ENCODE results near the gene PCSK6. TPM values are rescaled to one million over a fixed set of nuclear protein-coding genes. Genes with fewer than 3 reads are reported as not detected.

The PCSK6 gene
- total RNA-seq, 2 experiments from 2014 or later: 0.28 TPM; not detected in 1

DNA sequence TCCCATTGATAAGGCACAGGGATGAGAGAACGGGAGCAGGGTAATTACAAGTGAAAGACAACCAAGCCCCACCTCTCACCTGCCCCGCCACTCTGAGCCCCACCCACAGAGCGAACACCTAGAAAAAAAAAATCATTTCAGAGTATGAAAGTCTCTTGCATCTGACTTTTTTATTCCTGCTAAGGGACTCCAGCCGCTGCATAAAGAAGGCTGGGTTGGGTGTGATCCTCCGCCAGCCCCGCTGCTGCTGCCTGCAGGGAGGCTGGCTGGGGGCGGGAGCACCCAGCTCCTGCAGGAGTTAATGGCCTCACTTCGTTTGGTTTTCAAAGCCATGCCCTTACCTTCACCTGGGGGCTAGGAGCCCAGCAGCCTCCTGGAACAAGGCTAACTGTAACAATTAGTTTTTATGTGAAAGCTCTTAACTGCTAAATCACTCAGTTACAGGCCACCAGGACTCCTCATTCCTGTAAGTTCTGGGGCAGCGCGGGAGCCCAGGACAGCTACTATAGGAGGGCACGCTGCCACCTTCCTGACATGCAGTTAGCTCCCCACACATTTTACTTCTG lies 116.5 kb downstream of the PCSK6 start:
- Histone ChIP-seq H3K27me3 (ENCODE audit: control insufficient read depth in 1 of 2, insufficient read depth in 2 of 2, low read length in 2 of 2) (peaks cover 2 to 13% of the 10 kb centered on the region in 2 experiments), H3K4me1 (ENCODE audit: insufficient read depth, low read length) (no peaks in the 10 kb centered on the region), H3K27ac (ENCODE audit: low read depth in 1 of 2, low read length in 2 of 2) (no peak overlapping the region), H3K9me3 (ENCODE audit: control insufficient read depth in 1 of 2, insufficient read depth in 1 of 2, low read length in 2 of 2) (no peaks in the 10 kb centered on the region), H3K36me3 (ENCODE audit: insufficient read depth, low read length) (no peaks in the 10 kb centered on the region), H3K4me3 (ENCODE audit: low read length) (no peak overlapping the region)
- ChIA-PET POLR2A (no interaction called here), CTCF (no interaction called here)
- Mint-ChIP-seq H3K4me1 (ENCODE audit: low read depth) (peaks cover 4% of the 10 kb centered on the region), H3K36me3 (ENCODE audit: low read depth) (no peaks in the 10 kb centered on the region), H3K9me3 (no peaks in the 10 kb centered on the region), H3K27ac (no peak overlapping the region), H3K4me3 (no peak overlapping the region), H3K27me3 (peaks cover 26% of the 10 kb centered on the region)
- no peak for ATAC-seq (ENCODE audit: poor library complexity)
- no peak for DNase-seq
- intact Hi-C loops (cut with DNase I, micrococcal nuclease): no loop called here
- TF ChIP-seq, protein P1, sequence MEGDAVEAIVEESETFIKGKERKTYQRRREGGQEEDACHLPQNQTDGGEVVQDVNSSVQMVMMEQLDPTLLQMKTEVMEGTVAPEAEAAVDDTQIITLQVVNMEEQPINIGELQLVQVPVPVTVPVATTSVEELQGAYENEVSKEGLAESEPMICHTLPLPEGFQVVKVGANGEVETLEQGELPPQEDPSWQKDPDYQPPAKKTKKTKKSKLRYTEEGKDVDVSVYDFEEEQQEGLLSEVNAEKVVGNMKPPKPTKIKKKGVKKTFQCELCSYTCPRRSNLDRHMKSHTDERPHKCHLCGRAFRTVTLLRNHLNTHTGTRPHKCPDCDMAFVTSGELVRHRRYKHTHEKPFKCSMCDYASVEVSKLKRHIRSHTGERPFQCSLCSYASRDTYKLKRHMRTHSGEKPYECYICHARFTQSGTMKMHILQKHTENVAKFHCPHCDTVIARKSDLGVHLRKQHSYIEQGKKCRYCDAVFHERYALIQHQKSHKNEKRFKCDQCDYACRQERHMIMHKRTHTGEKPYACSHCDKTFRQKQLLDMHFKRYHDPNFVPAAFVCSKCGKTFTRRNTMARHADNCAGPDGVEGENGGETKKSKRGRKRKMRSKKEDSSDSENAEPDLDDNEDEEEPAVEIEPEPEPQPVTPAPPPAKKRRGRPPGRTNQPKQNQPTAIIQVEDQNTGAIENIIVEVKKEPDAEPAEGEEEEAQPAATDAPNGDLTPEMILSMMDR (IDR thresholded peaks at IDR 0.05): no peak

DNA sequence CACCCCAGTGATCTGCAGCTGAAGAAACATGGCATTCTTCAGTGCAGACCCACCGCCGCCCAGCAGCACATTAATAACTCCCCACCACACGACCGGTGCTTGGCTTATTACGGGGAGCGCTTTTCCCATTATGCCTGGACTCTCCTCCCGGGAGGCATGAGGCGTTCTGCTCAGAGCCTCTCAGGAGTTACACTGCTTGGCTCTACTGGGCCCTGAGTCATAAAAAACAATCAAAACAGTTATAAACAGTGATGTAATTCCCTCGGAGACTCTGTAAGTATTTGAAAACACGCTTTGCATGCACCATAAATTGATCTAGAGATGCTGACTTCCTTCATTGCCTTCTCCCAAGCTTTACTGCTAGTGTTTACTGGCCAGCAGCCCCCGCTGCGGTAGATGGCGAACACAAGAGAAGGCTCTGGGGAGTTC lies 117.3 kb downstream of the PCSK6 start:
- TF ChIP-seq, protein P1 (IDR thresholded peaks at IDR 0.05): no peak
- peaks cover 26% of the 10 kb centered on the region for H3K27me3 Mint-ChIP-seq
- no peaks in the 10 kb centered on the region for H3K36me3 Mint-ChIP-seq (ENCODE audit: low read depth)
- Histone ChIP-seq H3K27ac (ENCODE audit: low read depth in 1 of 2, low read length in 2 of 2) (no peak overlapping the region), H3K27me3 (ENCODE audit: control insufficient read depth in 1 of 2, insufficient read depth in 2 of 2, low read length in 2 of 2) (peaks cover 2 to 13% of the 10 kb centered on the region in 2 experiments), H3K36me3 (ENCODE audit: insufficient read depth, low read length) (no peaks in the 10 kb centered on the region), H3K4me3 (ENCODE audit: low read length) (no peak overlapping the region), H3K9me3 (ENCODE audit: control insufficient read depth in 1 of 2, insufficient read depth in 1 of 2, low read length in 2 of 2) (no peaks in the 10 kb centered on the region), H3K4me1 (ENCODE audit: insufficient read depth, low read length) (no peaks in the 10 kb centered on the region)
- H3K4me3 Mint-ChIP-seq: no peak overlapping the region
- ATAC-seq (ENCODE audit: poor library complexity): no peak
- peaks cover 4% of the 10 kb centered on the region for H3K4me1 Mint-ChIP-seq (ENCODE audit: low read depth)
- no peak for DNase-seq
- intact Hi-C loops (cut with DNase I, micrococcal nuclease): no loop called here
- no peak overlapping the region for H3K27ac Mint-ChIP-seq
- ChIA-PET POLR2A (no interaction called here), CTCF (no interaction called here)
- H3K9me3 Mint-ChIP-seq: no peaks in the 10 kb centered on the region

DNA sequence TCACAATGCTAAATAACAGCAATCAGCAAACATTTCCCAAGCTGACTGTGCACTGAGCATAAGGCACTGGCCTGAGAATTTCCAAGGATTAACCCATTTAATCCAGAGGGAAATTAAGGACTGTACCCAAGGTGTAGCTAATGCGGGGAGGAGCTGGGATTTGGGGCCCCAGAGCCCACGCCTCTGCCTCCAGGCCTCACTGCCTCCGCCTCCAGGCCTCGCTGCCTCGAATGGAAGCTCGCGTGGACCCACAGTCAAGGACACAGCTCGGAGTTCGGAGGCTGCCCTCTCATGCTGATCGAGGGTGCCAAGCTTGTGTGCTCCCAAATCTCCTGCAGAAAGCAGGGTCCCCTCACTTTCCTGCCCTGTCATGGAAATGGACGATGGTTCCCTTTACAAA lies 118.0 kb downstream of the PCSK6 start:
- TF ChIP-seq, protein P1 (IDR thresholded peaks at IDR 0.05): no peak
- ATAC-seq (ENCODE audit: poor library complexity) (no peak), DNase-seq (no peak)
- no peaks in the 10 kb centered on the region for H3K9me3 Mint-ChIP-seq
- no peaks in the 10 kb centered on the region for H3K4me1 ChIP-seq (ENCODE audit: insufficient read depth, low read length)
- no peaks in the 10 kb centered on the region for H3K36me3 ChIP-seq (ENCODE audit: insufficient read depth, low read length)
- no peak overlapping the region for H3K27ac Mint-ChIP-seq
- H3K4me3 Mint-ChIP-seq: no peak overlapping the region
- H3K27ac ChIP-seq (ENCODE audit: low read depth in 1 of 2, low read length in 2 of 2): no peak overlapping the region
- peaks cover 4% of the 10 kb centered on the region for H3K4me1 Mint-ChIP-seq (ENCODE audit: low read depth)
- peaks cover 2 to 14% of the 10 kb centered on the region in 2 experiments for H3K27me3 ChIP-seq (ENCODE audit: control insufficient read depth in 1 of 2, insufficient read depth in 2 of 2, low read length in 2 of 2)
- peaks cover 26% of the 10 kb centered on the region for H3K27me3 Mint-ChIP-seq
- intact Hi-C loops (cut with DNase I, micrococcal nuclease): no loop called here
- H3K9me3 ChIP-seq (ENCODE audit: control insufficient read depth in 1 of 2, insufficient read depth in 1 of 2, low read length in 2 of 2): no peaks in the 10 kb centered on the region
- H3K36me3 Mint-ChIP-seq (ENCODE audit: low read depth): no peaks in the 10 kb centered on the region
- POLR2A ChIA-PET: no interaction called here
- CTCF ChIA-PET: no interaction called here
- no peak overlapping the region for H3K4me3 ChIP-seq (ENCODE audit: low read length)

All from CD4-positive, alpha-beta T cell (primary cell).